Stimulated activated CD8-positive, alpha-beta memory T cell treated with anti-CD3 and anti-CD28 coated beads, Interleukin-12 subunit alpha, Interleukin-12 subunit beta, amount 100 ng/mL, for 4 hours (primary cell): ENCODE data around the gene SLC25A51.

Experiments used
- DNase-seq: peaks from one replicate; pipeline ENCODE4 v3.0.0-alpha.2; 2020; ENCODE audit warnings: low read depth

The SLC25A51 gene

GRCh38 chr9:37936965-37937364 lies 33.0 kb upstream of the SLC25A51 start:
- no peak for DNase-seq

- DNase-seq = no peak
Observed at GRCh38 chr9:37936376-37936775, 32.4 kb upstream of the SLC25A51 start.

- no peak for DNase-seq
Observed at GRCh38 chr9:37935096-37935495, 31.2 kb upstream of the SLC25A51 start.

- no peak for DNase-seq
Observed at GRCh38 chr9:37931592-37931991, 27.7 kb upstream of the SLC25A51 start.

- no peak for DNase-seq
Observed at GRCh38 chr9:37929441-37929895, 25.5 kb upstream of the SLC25A51 start.

GRCh38 chr9:37928552-37929430 lies 24.9 kb upstream of the SLC25A51 start:
- no peak for DNase-seq

- DNase-seq = no peak
Observed at GRCh38 chr9:37927601-37928551, 23.9 kb upstream of the SLC25A51 start.

GRCh38 chr9:37927132-37927531 lies 23.2 kb upstream of the SLC25A51 start:
- DNase-seq = no peak

GRCh38 chr9:37926737-37927118 lies 22.8 kb upstream of the SLC25A51 start:
- no peak for DNase-seq

- DNase-seq = no peak
Observed at GRCh38 chr9:37925786-37926736, 22.1 kb upstream of the SLC25A51 start.

GRCh38 chr9:37925006-37925405 lies 21.1 kb upstream of the SLC25A51 start:
- DNase-seq = no peak

GRCh38 chr9:37924538-37924937 lies 20.6 kb upstream of the SLC25A51 start:
- no peak for DNase-seq

GRCh38 chr9:37923796-37924427 lies 20.0 kb upstream of the SLC25A51 start:
- DNase-seq = no peak

- DNase-seq = no peak
Observed at GRCh38 chr9:37923118-37923795, 19.3 kb upstream of the SLC25A51 start.

GRCh38 chr9:37922363-37923117 lies 18.6 kb upstream of the SLC25A51 start:
- no peak for DNase-seq

- no peak for DNase-seq
Observed at GRCh38 chr9:37921546-37922300, 17.8 kb upstream of the SLC25A51 start.

GRCh38 chr9:37921168-37921510 lies 17.2 kb upstream of the SLC25A51 start:
- DNase-seq = no peak

GRCh38 chr9:37920471-37921167 lies 16.7 kb upstream of the SLC25A51 start:
- DNase-seq = no peak

- DNase-seq = no peak
Observed at GRCh38 chr9:37919956-37920335, 16.0 kb upstream of the SLC25A51 start.
